Activated naive CD4-positive, alpha-beta T cell treated with anti-CD3 and anti-CD28 coated beads, Interleukin-2, amount 50 U/mL, for 72 hours (primary cell): ENCODE results near the gene HCRTR2. TPM values are rescaled to one million over a fixed set of nuclear protein-coding genes. Genes with fewer than 3 reads are reported as not detected.
"Not testable (repeated sequence)": the region's sequence is repeated elsewhere in the genome, so short reads cannot be mapped to it uniquely, and the experiment has no call there.

Source experiments
- ATAC-seq, 2 donors: fragments of 150-1000 bp; cut with Tn5 transposase; 2 replicates each; pipeline ENCODE4 v1.10.0; 2021; ENCODE audit warnings: mild to moderate bottlenecking in 2 of 2, moderate library complexity in 2 of 2
- DNase-seq, 2 donors: peaks; one replicate each; pipeline ENCODE4 v3.0.0; 2021 to 2022; ENCODE audit warnings: low spot score in 2 of 2
- H3K27ac Mint-ChIP-seq, 2 donors: one replicate each; pipeline ENCODE4 v1.8.0; 2022; ENCODE audit warnings: mild to moderate bottlenecking in 2 of 2, mixed read lengths in 2 of 2
- H3K36me3 Mint-ChIP-seq, 2 donors: one replicate each; pipeline ENCODE4 v1.8.0; 2022; ENCODE audit warnings: mixed read lengths in 2 of 2
- H3K9me3 Mint-ChIP-seq, 2 donors: one replicate each; pipeline ENCODE4 v1.8.0; 2022; ENCODE audit warnings: mixed read lengths in 2 of 2
- total RNA-seq, 2 donors: library from RNA; stranded (reverse); gene quantifications; one replicate each; pipeline ENCODE4 v1.2.3, GENCODE V29; 2022

Gene HCRTR2
- total RNA-seq: not detected

- ATAC-seq: no peak
- no peak for DNase-seq
- H3K36me3 Mint-ChIP-seq: peaks cover 0 to 9% of the 10 kb centered on the region in 2 donors
These were observed at the start of gene HCRTR2 for GRCh38 chr6:55174211-55175026. Gene HCRTR2, plus strand, starts transcription at chr6:55174515. Its CDS starts 73 bp downstream, at chr6:55174588.

GRCh38 chr6:55130806-55131324 is 43.5 kb upstream of the HCRTR2 start:
- Mint-ChIP-seq H3K9me3 (peaks cover 24 to 27% of the 10 kb centered on the region in 2 donors), H3K27ac (no peak overlapping the region), H3K36me3 (peaks cover 0 to 10% of the 10 kb centered on the region in 2 donors)
- ATAC-seq (no peak), DNase-seq (no peak)

More at GRCh38 chr6:55174211-55175026, at the start of gene HCRTR2:
- no peak within 1 kb of the TSS for H3K27ac Mint-ChIP-seq
- H3K9me3 Mint-ChIP-seq: peaks cover 9 to 12% of the 10 kb centered on the region in 2 donors

GRCh38 chr6:55131616-55132015 is 42.7 kb upstream of the HCRTR2 start:
- ATAC-seq (no peak), DNase-seq (no peak)
- H3K36me3 Mint-ChIP-seq: peaks cover 0 to 10% of the 10 kb centered on the region in 2 donors
- H3K9me3 Mint-ChIP-seq: peaks cover 20 to 25% of the 10 kb centered on the region in 2 donors
- no peak overlapping the region for H3K27ac Mint-ChIP-seq

- no peak for DNase-seq
- Mint-ChIP-seq H3K27ac (no peak overlapping the region), H3K36me3 (no peaks in the 10 kb centered on the region), H3K9me3 (no peaks in the 10 kb centered on the region)
- ATAC-seq: no peak
These were observed 37.4 kb upstream of the HCRTR2 start for GRCh38 chr6:55136916-55137315.

GRCh38 chr6:55137929-55138693 is 36.2 kb upstream of the HCRTR2 start:
- no peak for DNase-seq
- no peaks in the 10 kb centered on the region for H3K36me3 Mint-ChIP-seq
- no peak for ATAC-seq
- no peak overlapping the region for H3K27ac Mint-ChIP-seq
- H3K9me3 Mint-ChIP-seq: no peaks in the 10 kb centered on the region

- peaks cover 5 to 6% of the 10 kb centered on the region in 2 donors for H3K9me3 Mint-ChIP-seq
- DNase-seq: no peak
- H3K36me3 Mint-ChIP-seq: no peaks in the 10 kb centered on the region
- no peak for ATAC-seq
- no peak overlapping the region for H3K27ac Mint-ChIP-seq
These were observed 32.7 kb upstream of the HCRTR2 start for GRCh38 chr6:55141611-55142010.

GRCh38 chr6:55142610-55143009 is 31.7 kb upstream of the HCRTR2 start:
- Mint-ChIP-seq H3K27ac (no peak overlapping the region), H3K36me3 (no peaks in the 10 kb centered on the region), H3K9me3 (peaks cover 7 to 8% of the 10 kb centered on the region in 2 donors)
- DNase-seq (no peak), ATAC-seq (no peak)

GRCh38 chr6:55153284-55153683 is 21.0 kb upstream of the HCRTR2 start:
- H3K36me3 Mint-ChIP-seq: no peaks in the 10 kb centered on the region
- DNase-seq: no peak
- peaks cover 12 to 22% of the 10 kb centered on the region in 2 donors for H3K9me3 Mint-ChIP-seq
- no peak for ATAC-seq
- no peak overlapping the region for H3K27ac Mint-ChIP-seq

GRCh38 chr6:55158784-55159183 is 15.5 kb upstream of the HCRTR2 start:
- ATAC-seq, DNase-seq, H3K36me3 Mint-ChIP-seq, H3K27ac Mint-ChIP-seq: not testable (repeated sequence)
- H3K9me3 Mint-ChIP-seq: peaks cover 23 to 27% of the 10 kb centered on the region in 2 donors

GRCh38 chr6:55167860-55168259 is 6.5 kb upstream of the HCRTR2 start:
- ATAC-seq: no peak
- Mint-ChIP-seq H3K9me3 (peaks cover 10% of the 10 kb centered on the region in 2 donors), H3K27ac (no peak overlapping the region), H3K36me3 (no peaks in the 10 kb centered on the region)
- DNase-seq: no peak

- ATAC-seq (no peak), DNase-seq (no peak)
- Mint-ChIP-seq H3K9me3 (peaks cover 12% of the 10 kb centered on the region in 2 donors), H3K36me3 (peaks cover 0 to 9% of the 10 kb centered on the region in 2 donors), H3K27ac (no peak overlapping the region)
These were observed 1.0 kb downstream of the HCRTR2 start for GRCh38 chr6:55175078-55176049.

GRCh38 chr6:55176958-55177357 is 2.6 kb downstream of the HCRTR2 start:
- Mint-ChIP-seq H3K27ac (no peak overlapping the region), H3K36me3 (peaks cover 0 to 9% of the 10 kb centered on the region in 2 donors), H3K9me3 (peaks cover 7 to 12% of the 10 kb centered on the region in 2 donors)
- ATAC-seq (no peak), DNase-seq (no peak)

GRCh38 chr6:55180258-55180657 is 5.9 kb downstream of the HCRTR2 start:
- Mint-ChIP-seq H3K27ac (no peak overlapping the region), H3K36me3 (peaks cover 0 to 6% of the 10 kb centered on the region in 2 donors), H3K9me3 (peaks cover 3 to 10% of the 10 kb centered on the region in 2 donors)
- ATAC-seq: no peak
- DNase-seq: no peak

- DNase-seq: no peak
- ATAC-seq: no peak
- Mint-ChIP-seq H3K9me3 (peaks cover 3 to 4% of the 10 kb centered on the region in 2 donors), H3K36me3 (no peaks in the 10 kb centered on the region), H3K27ac (no peak overlapping the region)
These were observed 7.8 kb downstream of the HCRTR2 start for GRCh38 chr6:55182016-55182650.

- Mint-ChIP-seq H3K36me3 (no peaks in the 10 kb centered on the region), H3K9me3 (peaks cover under 1 to 17% of the 10 kb centered on the region in 2 donors), H3K27ac (no peak overlapping the region)
- DNase-seq: no peak
- ATAC-seq: no peak
These were observed 10.6 kb downstream of the HCRTR2 start for GRCh38 chr6:55184782-55185530.
